ENCODE results near the gene CLSTN2. TPM values are rescaled to one million over a fixed set of nuclear protein-coding genes. Genes with fewer than 3 reads are reported as not detected.

CLSTN2 gene
- polyA plus RNA-seq, 2 donors, result 0.20 TPM

GRCh38 chr3:140427786-140428185 is 492.8 kb downstream of the CLSTN2 start:
- 82 to 98% methylated on average over 1 of the region's 1 CpG for WGBS, 2 donors
- Histone ChIP-seq H3K27me3 (ENCODE audit: control insufficient read depth in 1 of 2, insufficient read depth in 2 of 2, low read length in 2 of 2) (no peaks in the 10 kb centered on the region), H3K27ac (ENCODE audit: low read depth in 2 of 2, low read length in 1 of 2) (no peak overlapping the region), H3K36me3 (ENCODE audit: control insufficient read depth in 2 of 2, insufficient read depth in 2 of 2, low read length in 1 of 2) (no peaks in the 10 kb centered on the region), H3K4me3 (ENCODE audit: low read depth in 1 of 2, low read length in 2 of 2) (no peak overlapping the region), H3K9me3 (ENCODE audit: control insufficient read depth in 2 of 2, insufficient read depth in 1 of 2, low read depth in 1 of 2, low read length in 1 of 2) (peaks cover 0 to 3% of the 10 kb centered on the region in 2 donors), H3K4me1 (ENCODE audit: control insufficient read depth in 2 of 2, insufficient read depth in 2 of 2, low read length in 1 of 2) (no peaks in the 10 kb centered on the region)

- H3K27ac ChIP-seq (ENCODE audit: low read depth in 2 of 2, low read length in 1 of 2), result no peak overlapping the region
- 73 to 84% methylated on average over 3 of the region's 3 CpGs for WGBS, 2 donors
- H3K9me3 ChIP-seq (ENCODE audit: control insufficient read depth in 2 of 2, insufficient read depth in 1 of 2, low read depth in 1 of 2, low read length in 1 of 2), result peaks cover 0 to 3% of the 10 kb centered on the region in 2 donors
- no peak overlapping the region for H3K4me3 ChIP-seq (ENCODE audit: low read depth in 1 of 2, low read length in 2 of 2)
- no peaks in the 10 kb centered on the region for H3K4me1 ChIP-seq (ENCODE audit: control insufficient read depth in 2 of 2, insufficient read depth in 2 of 2, low read length in 1 of 2)
- H3K36me3 ChIP-seq (ENCODE audit: control insufficient read depth in 2 of 2, insufficient read depth in 2 of 2, low read length in 1 of 2), result no peaks in the 10 kb centered on the region
- H3K27me3 ChIP-seq (ENCODE audit: control insufficient read depth in 1 of 2, insufficient read depth in 2 of 2, low read length in 2 of 2), result no peaks in the 10 kb centered on the region
Observed at GRCh38 chr3:140428380-140428779, 493.4 kb downstream of the CLSTN2 start.

GRCh38 chr3:140429791-140430190 is 494.8 kb downstream of the CLSTN2 start:
- no peaks in the 10 kb centered on the region for H3K27me3 ChIP-seq (ENCODE audit: control insufficient read depth in 1 of 2, insufficient read depth in 2 of 2, low read length in 2 of 2)
- no peaks in the 10 kb centered on the region for H3K36me3 ChIP-seq (ENCODE audit: control insufficient read depth in 2 of 2, insufficient read depth in 2 of 2, low read length in 1 of 2)
- H3K27ac ChIP-seq (ENCODE audit: low read depth in 2 of 2, low read length in 1 of 2), result no peak overlapping the region
- H3K4me3 ChIP-seq (ENCODE audit: low read depth in 1 of 2, low read length in 2 of 2), result no peak overlapping the region
- H3K9me3 ChIP-seq (ENCODE audit: control insufficient read depth in 2 of 2, insufficient read depth in 1 of 2, low read depth in 1 of 2, low read length in 1 of 2), result peaks cover 0 to 3% of the 10 kb centered on the region in 2 donors
- 79 to 89% methylated on average over 1 of the region's 1 CpG for WGBS, 2 donors
- no peaks in the 10 kb centered on the region for H3K4me1 ChIP-seq (ENCODE audit: control insufficient read depth in 2 of 2, insufficient read depth in 2 of 2, low read length in 1 of 2)

- whole genome bisulfite sequencing, 2 donors, result 89 to 92% methylated on average over 7 of the region's 7 CpGs
- Histone ChIP-seq H3K27ac (ENCODE audit: low read depth in 2 of 2, low read length in 1 of 2) (no peak overlapping the region), H3K9me3 (ENCODE audit: control insufficient read depth in 2 of 2, insufficient read depth in 1 of 2, low read depth in 1 of 2, low read length in 1 of 2) (no peaks in the 10 kb centered on the region), H3K4me1 (ENCODE audit: control insufficient read depth in 2 of 2, insufficient read depth in 2 of 2, low read length in 1 of 2) (no peaks in the 10 kb centered on the region), H3K27me3 (ENCODE audit: control insufficient read depth in 1 of 2, insufficient read depth in 2 of 2, low read length in 2 of 2) (no peaks in the 10 kb centered on the region), H3K36me3 (ENCODE audit: control insufficient read depth in 2 of 2, insufficient read depth in 2 of 2, low read length in 1 of 2) (no peaks in the 10 kb centered on the region), H3K4me3 (ENCODE audit: low read depth in 1 of 2, low read length in 2 of 2) (no peak overlapping the region)
Observed at GRCh38 chr3:140430494-140430893, 495.5 kb downstream of the CLSTN2 start.

GRCh38 chr3:140432229-140432669 is 497.3 kb downstream of the CLSTN2 start:
- no peaks in the 10 kb centered on the region for H3K9me3 ChIP-seq (ENCODE audit: control insufficient read depth in 2 of 2, insufficient read depth in 1 of 2, low read depth in 1 of 2, low read length in 1 of 2)
- WGBS, 2 donors, result 50 to 51% methylated on average over 8 of the region's 8 CpGs

GRCh38 chr3:140433431-140433830 is 498.4 kb downstream of the CLSTN2 start:
- Histone ChIP-seq H3K36me3 (ENCODE audit: control insufficient read depth in 2 of 2, insufficient read depth in 2 of 2, low read length in 1 of 2) (no peaks in the 10 kb centered on the region), H3K27ac (ENCODE audit: low read depth in 2 of 2, low read length in 1 of 2) (no peak overlapping the region), H3K27me3 (ENCODE audit: control insufficient read depth in 1 of 2, insufficient read depth in 2 of 2, low read length in 2 of 2) (no peaks in the 10 kb centered on the region), H3K4me1 (ENCODE audit: control insufficient read depth in 2 of 2, insufficient read depth in 2 of 2, low read length in 1 of 2) (no peaks in the 10 kb centered on the region), H3K4me3 (ENCODE audit: low read depth in 1 of 2, low read length in 2 of 2) (no peak overlapping the region), H3K9me3 (ENCODE audit: control insufficient read depth in 2 of 2, insufficient read depth in 1 of 2, low read depth in 1 of 2, low read length in 1 of 2) (no peaks in the 10 kb centered on the region)
- WGBS, 2 donors, result 92 to 94% methylated on average over 2 of the region's 2 CpGs

More at GRCh38 chr3:140432229-140432669, 497.3 kb downstream of the CLSTN2 start:
- H3K4me1 ChIP-seq (ENCODE audit: control insufficient read depth in 2 of 2, insufficient read depth in 2 of 2, low read length in 1 of 2), result no peaks in the 10 kb centered on the region
- no peaks in the 10 kb centered on the region for H3K27me3 ChIP-seq (ENCODE audit: control insufficient read depth in 1 of 2, insufficient read depth in 2 of 2, low read length in 2 of 2)
- no peak overlapping the region for H3K27ac ChIP-seq (ENCODE audit: low read depth in 2 of 2, low read length in 1 of 2)
- no peak overlapping the region for H3K4me3 ChIP-seq (ENCODE audit: low read depth in 1 of 2, low read length in 2 of 2)
- H3K36me3 ChIP-seq (ENCODE audit: control insufficient read depth in 2 of 2, insufficient read depth in 2 of 2, low read length in 1 of 2), result no peaks in the 10 kb centered on the region

- 72 to 80% methylated on average over 5 of the region's 5 CpGs for WGBS, 2 donors
- no peaks in the 10 kb centered on the region for H3K27me3 ChIP-seq (ENCODE audit: control insufficient read depth in 1 of 2, insufficient read depth in 2 of 2, low read length in 2 of 2)
- no peaks in the 10 kb centered on the region for H3K36me3 ChIP-seq (ENCODE audit: control insufficient read depth in 2 of 2, insufficient read depth in 2 of 2, low read length in 1 of 2)
Observed at GRCh38 chr3:140434261-140434905, 499.4 kb downstream of the CLSTN2 start.

GRCh38 chr3:140436421-140436820 is 501.4 kb downstream of the CLSTN2 start:
- 93 to 94% methylated on average over 4 of the region's 4 CpGs for WGBS, 2 donors
- no peak overlapping the region for H3K4me3 ChIP-seq (ENCODE audit: low read depth in 1 of 2, low read length in 2 of 2)
- H3K9me3 ChIP-seq (ENCODE audit: control insufficient read depth in 2 of 2, insufficient read depth in 1 of 2, low read depth in 1 of 2, low read length in 1 of 2), result no peaks in the 10 kb centered on the region
- H3K27ac ChIP-seq (ENCODE audit: low read depth in 2 of 2, low read length in 1 of 2), result no peak overlapping the region
- no peaks in the 10 kb centered on the region for H3K4me1 ChIP-seq (ENCODE audit: control insufficient read depth in 2 of 2, insufficient read depth in 2 of 2, low read length in 1 of 2)
- no peaks in the 10 kb centered on the region for H3K27me3 ChIP-seq (ENCODE audit: control insufficient read depth in 1 of 2, insufficient read depth in 2 of 2, low read length in 2 of 2)
- H3K36me3 ChIP-seq (ENCODE audit: control insufficient read depth in 2 of 2, insufficient read depth in 2 of 2, low read length in 1 of 2), result no peaks in the 10 kb centered on the region

More at GRCh38 chr3:140434261-140434905, 499.4 kb downstream of the CLSTN2 start:
- Histone ChIP-seq H3K27ac (ENCODE audit: low read depth in 2 of 2, low read length in 1 of 2) (no peak overlapping the region), H3K9me3 (ENCODE audit: control insufficient read depth in 2 of 2, insufficient read depth in 1 of 2, low read depth in 1 of 2, low read length in 1 of 2) (no peaks in the 10 kb centered on the region), H3K4me3 (ENCODE audit: low read depth in 1 of 2, low read length in 2 of 2) (no peak overlapping the region), H3K4me1 (ENCODE audit: control insufficient read depth in 2 of 2, insufficient read depth in 2 of 2, low read length in 1 of 2) (no peaks in the 10 kb centered on the region)

- Histone ChIP-seq H3K4me3 (ENCODE audit: low read depth in 1 of 2, low read length in 2 of 2) (no peak overlapping the region), H3K36me3 (ENCODE audit: control insufficient read depth in 2 of 2, insufficient read depth in 2 of 2, low read length in 1 of 2) (no peaks in the 10 kb centered on the region), H3K27me3 (ENCODE audit: control insufficient read depth in 1 of 2, insufficient read depth in 2 of 2, low read length in 2 of 2) (no peaks in the 10 kb centered on the region), H3K4me1 (ENCODE audit: control insufficient read depth in 2 of 2, insufficient read depth in 2 of 2, low read length in 1 of 2) (no peaks in the 10 kb centered on the region), H3K9me3 (ENCODE audit: control insufficient read depth in 2 of 2, insufficient read depth in 1 of 2, low read depth in 1 of 2, low read length in 1 of 2) (no peaks in the 10 kb centered on the region), H3K27ac (ENCODE audit: low read depth in 2 of 2, low read length in 1 of 2) (no peak overlapping the region)
- 70 to 78% methylated on average over 6 of the region's 6 CpGs for WGBS, 2 donors
Observed at GRCh38 chr3:140438736-140439470, 503.9 kb downstream of the CLSTN2 start.

Data from esophagus (tissue), 2 donors.